Posterior cingulate gyrus (tissue), 11 donors: ENCODE results near the gene AP4M1.
"Not testable (repeated sequence)": the region's sequence is repeated elsewhere in the genome, so short reads cannot be mapped to it uniquely, and the experiment has no call there.

Experiments used
- DNase-seq, 10 donors: peaks; one replicate each; pipeline versions ENCODE4 v3.0.0 to v3.0.0-alpha.2; 2020 to 2021; ENCODE audit warnings: mixed read lengths in 3 of 10
- intact Hi-C: fragments of 100-400 bp; cut with DNase I; formaldehyde crosslinking; loops from one replicate; pipeline ENCODE4 v1.15.1; 2023

AP4M1 gene

DNA sequence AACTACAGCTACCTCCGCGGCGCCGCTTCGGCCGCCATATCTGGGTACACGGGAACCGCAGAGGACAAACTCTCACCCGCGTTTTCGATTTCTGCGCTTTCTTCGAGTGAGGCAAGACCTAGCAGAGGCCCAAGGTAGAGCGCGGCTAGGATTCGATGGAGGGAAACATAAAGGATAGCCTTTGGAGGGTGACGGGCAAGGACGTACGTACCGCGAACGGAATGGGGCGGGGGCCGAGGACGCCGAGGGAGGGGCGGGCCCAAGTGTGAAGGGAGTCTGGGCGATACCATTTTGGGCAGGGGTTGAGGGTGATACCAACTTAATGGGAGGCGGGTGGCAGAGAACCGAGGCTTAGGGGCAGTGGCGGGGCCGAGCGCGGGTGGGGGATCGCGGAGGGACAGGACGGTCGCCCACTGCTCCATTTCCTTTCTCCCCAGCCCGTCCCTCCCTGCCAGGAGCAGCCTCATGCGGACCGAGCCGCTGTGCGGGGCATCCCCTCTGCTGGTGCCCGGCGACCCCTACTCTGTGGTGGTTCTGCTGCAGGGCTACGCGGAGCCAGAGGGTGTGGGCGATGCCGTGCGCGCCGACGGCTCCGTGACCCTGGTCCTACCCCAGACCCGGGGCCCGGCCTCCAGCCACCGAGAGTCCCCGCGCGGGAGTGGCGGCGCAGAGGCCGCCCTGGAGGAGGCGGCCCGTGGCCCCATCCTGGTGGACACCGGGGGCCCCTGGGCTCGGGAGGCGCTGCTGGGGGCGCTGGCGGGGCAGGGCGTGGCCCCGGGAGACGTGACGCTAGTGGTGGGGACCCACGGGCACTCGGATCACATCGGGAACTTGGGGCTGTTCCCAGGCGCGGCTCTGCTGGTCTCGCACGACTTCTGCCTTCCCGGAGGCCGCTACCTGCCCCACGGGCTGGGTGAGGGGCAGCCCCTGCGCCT, 25.8 kb downstream of the AP4M1 start, which contains the start of gene MBLAC1:
TSS of gene MBLAC1 (plus strand) at position 37 of the 935 bp plus-strand sequence. CDS start at position 466, 429 bp downstream.
- DNase-seq, result peak; percentile 87 to 98 (median 92)
- intact Hi-C loops, result loop anchor here (2.0 kb wide), 1 partner anchor 26 kb away; the partner anchor contains the start of genes AP4M1 and MCM7

DNA sequence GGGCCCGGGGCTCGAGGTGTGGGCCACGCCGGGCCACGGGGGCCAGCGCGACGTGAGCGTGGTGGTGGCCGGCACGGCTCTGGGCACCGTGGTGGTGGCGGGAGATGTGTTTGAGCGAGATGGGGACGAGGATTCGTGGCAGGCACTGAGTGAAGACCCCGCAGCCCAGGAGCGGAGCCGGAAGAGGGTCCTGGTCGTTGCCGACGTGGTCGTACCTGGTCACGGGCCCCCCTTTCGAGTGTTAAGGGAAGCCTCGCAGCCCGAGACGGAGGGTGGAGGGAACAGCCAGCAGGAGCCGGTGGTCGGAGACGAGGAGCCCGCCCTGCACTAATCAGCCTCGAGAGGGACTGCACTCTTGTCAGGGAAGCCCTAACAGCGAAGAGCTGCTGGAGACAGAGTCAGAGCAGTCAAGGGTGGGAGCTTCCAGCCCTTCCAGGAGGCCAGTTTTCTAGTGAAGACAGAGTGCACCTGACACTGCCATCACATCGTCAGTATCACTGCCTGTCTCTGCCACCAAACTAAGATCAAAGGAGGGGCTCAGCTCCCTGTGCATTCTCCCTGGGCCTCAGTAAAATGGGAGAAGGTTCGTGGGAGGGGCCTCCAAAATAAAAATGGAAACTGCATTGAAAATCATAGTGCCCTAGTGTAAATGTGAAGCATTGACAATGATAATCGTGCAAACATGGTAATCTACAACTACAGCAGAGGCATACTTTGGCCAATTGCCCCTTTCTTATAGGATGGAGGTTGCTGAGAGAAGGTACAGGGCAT, 26.6 kb downstream of the AP4M1 start:
- peak in 5 of 10 donors; percentile 11 to 87 (median 75) for DNase-seq

DNA sequence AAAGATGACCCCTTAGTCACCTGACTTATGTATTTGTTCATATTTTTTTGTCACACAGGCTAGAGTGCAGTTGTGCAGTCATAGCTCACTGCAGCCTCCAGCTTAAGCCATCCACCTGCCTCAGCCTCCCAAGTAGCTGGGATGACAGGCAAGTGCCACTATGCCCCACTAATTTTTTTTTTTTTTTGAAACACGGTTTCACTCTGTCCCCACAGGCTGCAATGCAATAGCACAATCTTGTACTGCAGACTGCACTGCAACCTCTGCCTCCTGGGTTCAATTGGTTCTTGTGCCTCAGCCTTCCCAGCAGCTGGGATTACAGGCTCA, 27.2 kb downstream of the AP4M1 start:
- intact Hi-C loops, result no loop called here
- peak in 3 of 10 donors; percentile 3 to 39 (median 16) for DNase-seq

More for the DNA sequence above, 26.6 kb downstream of the AP4M1 start:
- intact Hi-C loops, result loop anchor here (2.0 kb wide), 1 partner anchor 27 kb away; the partner anchor contains the start of genes AP4M1 and MCM7

DNA sequence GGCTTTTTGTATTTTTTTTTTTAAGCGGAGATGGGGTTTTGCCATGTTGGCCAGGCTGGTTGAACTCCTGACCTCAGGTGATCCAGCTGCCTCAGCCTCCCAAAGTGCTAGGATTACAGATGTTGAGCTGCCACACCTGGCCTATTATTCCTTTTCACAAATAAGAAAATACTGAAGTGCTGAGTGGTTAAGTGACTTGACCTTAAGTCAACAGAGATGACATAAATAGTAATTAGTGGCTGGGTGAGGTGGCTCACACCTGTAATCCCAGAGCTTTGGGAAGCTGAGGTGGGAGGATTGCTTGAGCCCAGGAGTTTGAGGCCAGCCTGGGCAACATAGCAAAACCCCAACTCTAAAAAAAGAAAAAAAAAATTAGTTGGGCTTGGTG, 28.8 kb downstream of the AP4M1 start:
- intact Hi-C loops, result loop anchor here (10.0 kb wide), 1 partner anchor 85 kb away; the partner anchor contains the start of gene PVRIG
- DNase-seq, result peak in 2 of 10 donors; percentile 2 to 3

DNA sequence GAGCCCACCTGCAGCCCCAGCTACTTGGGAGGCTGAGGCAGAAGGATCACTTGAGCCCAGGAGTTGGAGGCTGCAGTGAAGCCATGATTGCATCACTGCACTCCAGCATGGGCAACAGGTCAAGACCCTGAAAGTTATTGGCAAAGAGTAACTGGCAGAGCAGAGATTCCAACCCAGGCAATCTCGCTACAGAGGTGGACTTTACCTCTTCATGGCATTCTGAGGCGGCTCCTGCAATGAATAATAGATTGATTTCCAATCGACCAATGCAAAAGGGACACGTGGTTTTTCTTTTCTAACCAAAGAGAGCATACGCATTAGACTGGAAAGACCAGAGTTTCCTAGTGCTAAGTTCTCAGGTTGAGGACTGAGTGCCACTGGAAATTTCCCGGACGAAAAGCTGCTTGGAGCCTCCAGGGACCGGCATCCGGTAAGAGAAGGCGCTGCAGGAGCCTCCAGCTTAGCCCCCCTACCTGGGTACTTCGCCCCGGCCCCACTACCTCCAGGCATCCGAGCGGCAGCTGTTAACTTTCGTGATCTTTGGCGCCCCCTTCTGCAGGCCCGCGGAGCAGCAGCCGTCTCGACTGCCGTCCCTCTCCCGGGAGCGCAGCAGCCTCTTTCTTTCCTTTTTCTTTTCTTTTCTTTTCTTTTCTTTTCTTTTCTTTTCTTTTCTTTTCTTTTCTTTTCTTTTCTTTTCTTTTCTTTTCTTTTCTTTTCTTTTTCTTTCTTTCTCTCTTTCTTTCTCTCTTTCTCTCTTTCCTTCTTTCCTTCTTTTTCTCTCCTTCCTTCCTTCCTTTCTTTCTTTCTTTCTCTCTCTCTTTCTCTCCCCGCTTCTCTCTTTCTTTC, 29.4 kb downstream of the AP4M1 start:
- intact Hi-C loops, result loop anchor here (10.0 kb wide), 1 partner anchor 84 kb away; the partner anchor contains the start of gene PVRIG
- peak; percentile 56 to 96 (median 86) for DNase-seq

DNA sequence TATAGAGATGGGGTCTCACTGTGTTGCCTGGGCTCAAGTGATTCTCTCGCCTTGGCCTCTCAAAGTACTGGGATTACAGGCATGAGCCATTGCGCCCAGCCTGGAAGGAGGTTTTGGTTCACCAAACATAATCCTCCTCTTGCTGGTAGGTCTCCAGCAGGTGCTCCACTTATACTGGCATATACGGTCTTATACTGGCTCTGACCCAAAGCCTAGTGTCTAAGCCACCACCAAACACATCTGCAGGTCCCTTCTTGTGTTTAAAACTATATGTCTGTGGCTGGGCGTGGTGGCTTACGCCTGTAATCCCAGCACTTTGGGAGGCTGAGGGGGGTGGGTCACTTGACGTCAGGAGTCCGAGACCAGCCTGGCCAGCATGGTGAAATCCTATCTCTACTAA, 30.7 kb downstream of the AP4M1 start:
- intact Hi-C loops, result loop anchor here (10.0 kb wide), 1 partner anchor 83 kb away; the partner anchor contains the start of gene PVRIG

DNA sequence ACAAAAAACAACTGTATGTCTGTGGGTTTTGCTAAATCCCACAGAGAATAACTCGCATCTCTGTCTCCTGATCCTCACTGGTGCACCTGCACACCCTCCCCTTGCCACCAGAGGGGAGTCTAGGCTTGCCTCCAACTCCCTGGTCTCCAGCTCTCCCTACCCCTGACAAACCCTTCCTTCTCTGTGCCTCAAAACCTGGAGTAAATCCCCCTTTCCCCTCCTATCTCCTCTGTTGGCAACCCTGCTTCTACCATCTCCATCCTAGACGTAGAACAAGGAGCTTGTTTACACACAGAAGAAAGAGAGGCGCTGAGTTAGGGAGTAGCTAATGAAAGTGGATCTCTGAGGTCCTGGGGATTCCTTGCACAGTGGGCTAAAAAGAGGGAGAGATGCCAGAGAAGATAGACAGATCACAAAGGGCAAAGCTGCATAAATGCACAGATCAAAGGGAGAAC, 31.3 kb downstream of the AP4M1 start:
- DNase-seq, result peak in 8 of 10 donors; percentile 25 to 94 (median 51)
- intact Hi-C loops, result loop anchor here (10.0 kb wide), 1 partner anchor 82 kb away; the partner anchor contains the start of gene PVRIG

More for the DNA sequence above, 30.7 kb downstream of the AP4M1 start:
- peak in 2 of 10 donors; percentile 8 to 22 for DNase-seq

DNA sequence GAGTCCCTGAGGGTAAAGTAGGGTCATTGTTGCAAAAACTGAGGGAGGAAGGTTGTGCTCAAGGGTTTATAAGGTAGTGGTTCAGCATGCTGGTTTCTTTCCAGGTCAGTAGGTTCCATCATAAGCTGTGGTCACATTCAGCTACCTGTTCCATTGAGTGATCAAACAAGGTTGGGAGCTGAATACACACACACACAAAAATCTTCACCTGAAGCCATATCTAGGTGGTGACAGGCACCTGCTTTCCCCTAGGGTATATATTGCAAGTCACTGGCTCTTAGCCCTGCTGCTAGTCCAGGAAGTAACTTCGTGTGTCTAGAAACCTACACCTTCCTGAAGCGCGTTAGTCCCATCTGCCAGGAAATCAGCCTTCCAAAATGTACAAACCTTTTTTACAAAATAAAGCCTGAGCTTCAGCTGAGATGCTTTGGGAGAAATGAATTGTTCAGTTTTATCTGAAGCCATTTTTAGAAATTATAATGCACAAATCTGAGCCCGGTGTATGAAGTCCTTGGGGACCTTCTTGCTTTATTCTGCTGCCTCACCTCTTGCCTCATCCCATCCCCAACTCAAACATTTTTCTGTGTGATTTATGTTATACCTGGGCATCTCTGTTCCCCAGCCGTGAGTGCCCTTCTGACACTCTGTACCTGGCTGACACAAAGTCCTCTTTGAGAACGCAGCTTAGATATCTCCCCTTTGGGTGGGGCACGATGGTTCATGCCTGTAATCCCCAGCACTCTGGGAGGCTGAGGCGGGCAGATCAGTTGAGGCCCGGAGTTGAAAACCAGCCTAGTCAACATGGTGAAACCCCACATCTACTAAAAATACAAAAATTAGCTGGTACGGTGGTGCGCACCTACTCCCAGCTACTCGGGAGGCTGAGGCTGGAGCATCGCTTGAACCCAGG, 36.7 kb downstream of the AP4M1 start:
- intact Hi-C loops, result loop anchor here (10.0 kb wide), 1 partner anchor 77 kb away; the partner anchor contains the start of gene PVRIG
- peak in 2 of 10 donors; percentile 18 to 50 for DNase-seq

DNA sequence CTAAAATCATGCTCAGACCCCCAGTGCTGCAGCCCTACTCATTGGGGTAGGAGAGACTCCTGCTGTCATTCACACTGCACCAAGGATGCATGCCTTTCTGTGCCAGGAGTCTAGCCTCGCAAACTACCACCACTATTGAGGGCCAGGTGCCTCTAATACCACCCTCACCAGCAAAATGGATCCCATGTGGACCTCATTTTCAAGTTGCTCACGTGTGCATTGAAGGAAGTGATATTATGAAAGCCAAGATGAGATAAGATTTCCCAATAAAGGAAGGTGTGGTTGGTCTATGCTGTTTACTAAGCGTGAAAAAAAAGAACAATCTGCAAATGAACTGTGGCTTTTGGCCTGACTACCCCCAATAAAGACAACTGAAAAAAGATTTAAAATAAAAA, 40.1 kb downstream of the AP4M1 start:
- intact Hi-C loops, result no loop called here
- DNase-seq, result peak in 1 of 10 donors; percentile 38

DNA sequence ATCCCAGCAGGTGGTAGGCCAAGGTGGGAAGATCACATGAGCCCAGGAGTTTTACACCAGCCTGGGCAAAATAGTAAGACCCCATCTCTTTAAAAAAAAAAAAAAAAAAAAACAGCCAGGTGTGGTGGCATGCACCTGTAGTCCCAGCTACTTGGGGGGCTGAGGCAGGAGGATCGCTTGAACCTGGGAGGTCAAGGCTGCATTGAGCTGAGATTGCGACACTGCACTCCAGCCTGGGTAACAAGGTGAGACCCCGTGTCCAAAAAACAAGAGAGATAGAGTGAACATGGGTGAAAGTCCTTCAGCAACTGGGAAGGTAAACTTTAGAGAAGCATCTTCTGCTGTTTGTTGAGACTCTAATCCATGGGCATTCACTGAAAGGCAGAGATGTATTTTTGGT, 41.0 kb downstream of the AP4M1 start:
- intact Hi-C loops, result no loop called here
- DNase-seq, result peak in 2 of 10 donors; percentile 7 to 10

DNA sequence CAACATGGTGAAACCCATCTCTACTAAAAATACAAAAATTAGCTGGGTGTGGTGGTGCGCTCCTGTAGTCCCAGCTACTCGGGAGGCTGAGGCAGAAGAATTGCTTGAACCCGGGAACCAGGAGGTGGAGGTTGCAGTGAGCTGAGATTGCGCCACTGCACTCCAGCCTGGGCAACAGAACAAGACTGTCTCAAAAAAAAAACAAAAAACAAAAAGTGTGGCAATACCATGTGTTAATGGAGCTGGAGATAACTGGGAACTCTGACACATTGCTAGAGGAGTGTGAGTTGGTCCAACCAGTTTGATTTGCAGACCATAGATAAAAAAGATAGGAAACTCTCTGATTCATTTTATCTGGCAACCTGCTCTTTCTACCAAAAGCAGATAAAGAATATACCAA, 44.9 kb downstream of the AP4M1 start:
- intact Hi-C loops, DNase-seq: not testable (repeated sequence)

DNA sequence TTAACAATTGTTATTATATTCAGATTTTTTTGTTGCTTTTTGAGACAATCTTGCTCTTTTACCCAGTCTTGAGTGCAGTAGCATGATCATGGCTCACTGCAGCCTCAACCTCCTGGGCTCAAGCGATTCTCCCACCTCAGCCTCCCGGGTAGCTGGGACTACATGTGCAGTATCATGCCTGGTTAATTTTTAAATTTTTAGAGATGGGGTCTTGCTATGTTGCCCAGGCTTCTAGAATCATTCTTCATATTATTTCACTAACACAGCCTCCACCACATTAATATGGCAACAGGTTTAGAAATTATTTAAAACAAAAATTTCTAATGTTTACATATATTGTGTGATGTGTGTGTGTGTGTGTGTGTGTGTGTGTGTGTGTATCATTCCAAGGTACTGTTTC, 45.8 kb downstream of the AP4M1 start:
- peak in 2 of 10 donors; percentile 2 to 14 for DNase-seq
- intact Hi-C loops, result no loop called here

DNA sequence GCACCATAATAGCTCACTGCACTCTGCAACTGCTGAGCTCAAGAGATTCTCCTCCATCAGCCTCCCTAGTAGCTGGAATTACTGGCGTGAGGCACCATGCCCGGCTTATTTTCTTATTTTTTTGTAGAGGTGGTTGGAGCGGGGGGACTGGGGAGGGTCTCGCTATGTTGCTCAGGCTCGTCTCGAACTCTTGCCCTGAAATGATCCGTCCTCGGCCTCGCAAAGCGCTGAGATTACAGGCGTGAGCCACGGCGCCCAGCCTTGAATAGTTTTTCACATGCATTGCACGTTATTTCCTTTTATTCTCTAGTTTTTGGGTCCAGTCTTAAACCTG, 46.7 kb downstream of the AP4M1 start:
- intact Hi-C loops, result no loop called here
- DNase-seq, result no peak

DNA sequence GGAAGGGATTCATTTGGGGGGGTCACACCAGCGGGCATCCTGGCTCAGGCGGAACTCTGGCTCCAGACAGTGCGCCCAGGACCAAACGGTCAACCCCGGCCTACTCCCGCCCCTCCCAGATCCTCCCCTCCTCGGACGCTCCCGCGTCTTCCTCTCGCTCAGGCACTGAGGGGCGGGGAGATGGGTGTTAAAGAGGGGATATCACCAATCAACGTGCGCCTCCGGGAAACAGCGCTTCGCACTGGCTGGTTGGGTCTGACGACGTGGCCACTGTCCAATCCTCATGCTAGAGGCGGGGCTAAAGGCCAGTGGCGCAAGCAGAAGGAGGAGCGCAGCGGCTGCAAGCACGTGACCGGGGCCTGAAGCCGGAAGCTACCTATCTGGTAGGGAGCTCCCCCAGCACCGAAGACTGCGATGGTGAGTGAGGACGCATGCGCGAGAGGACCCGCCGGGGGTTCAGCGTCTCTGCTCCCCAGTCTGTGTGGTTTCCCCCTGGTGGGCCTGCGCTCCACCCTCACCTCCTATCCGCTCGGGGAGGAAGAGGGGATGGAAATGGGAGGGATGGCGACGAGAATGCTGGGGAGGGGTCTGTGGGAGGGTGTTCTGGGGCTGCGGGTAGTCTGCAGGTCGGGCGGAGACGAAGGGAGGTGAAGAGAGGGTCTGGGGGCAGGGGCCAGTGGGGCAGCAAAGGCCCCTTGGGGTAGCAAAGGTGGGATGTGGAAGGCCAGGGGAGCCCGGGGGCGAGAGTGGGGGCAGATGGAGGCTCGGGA, 47.3 kb downstream of the AP4M1 start, which contains the start of gene LAMTOR4:
TSS of gene LAMTOR4 (plus strand) at position 360 of the 770 bp plus-strand sequence. CDS start at position 415, 55 bp downstream.
- peak; percentile 99 to 100 (median 99) for DNase-seq
- intact Hi-C loops, result no loop called here

DNA sequence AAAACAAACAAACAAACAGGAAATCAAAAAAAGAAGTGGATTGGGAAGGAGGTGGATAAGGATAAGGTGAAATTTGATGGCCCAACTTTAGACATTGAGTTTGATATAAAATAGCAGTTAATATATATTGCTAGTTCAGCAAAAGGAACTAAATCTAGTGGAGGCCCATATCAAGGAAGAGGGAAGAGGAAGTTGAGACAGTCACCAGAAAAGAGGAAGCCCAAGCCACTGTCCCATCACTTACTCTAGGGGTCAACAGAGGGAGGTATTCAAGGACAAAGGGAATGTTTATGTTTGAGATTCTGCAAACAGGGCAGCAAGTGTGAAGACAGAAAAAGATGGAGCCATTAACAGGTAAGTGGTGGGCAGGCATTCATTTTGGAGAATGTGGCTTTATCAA, 51.0 kb downstream of the AP4M1 start:
- DNase-seq, result no peak
- intact Hi-C loops, result no loop called here

DNA sequence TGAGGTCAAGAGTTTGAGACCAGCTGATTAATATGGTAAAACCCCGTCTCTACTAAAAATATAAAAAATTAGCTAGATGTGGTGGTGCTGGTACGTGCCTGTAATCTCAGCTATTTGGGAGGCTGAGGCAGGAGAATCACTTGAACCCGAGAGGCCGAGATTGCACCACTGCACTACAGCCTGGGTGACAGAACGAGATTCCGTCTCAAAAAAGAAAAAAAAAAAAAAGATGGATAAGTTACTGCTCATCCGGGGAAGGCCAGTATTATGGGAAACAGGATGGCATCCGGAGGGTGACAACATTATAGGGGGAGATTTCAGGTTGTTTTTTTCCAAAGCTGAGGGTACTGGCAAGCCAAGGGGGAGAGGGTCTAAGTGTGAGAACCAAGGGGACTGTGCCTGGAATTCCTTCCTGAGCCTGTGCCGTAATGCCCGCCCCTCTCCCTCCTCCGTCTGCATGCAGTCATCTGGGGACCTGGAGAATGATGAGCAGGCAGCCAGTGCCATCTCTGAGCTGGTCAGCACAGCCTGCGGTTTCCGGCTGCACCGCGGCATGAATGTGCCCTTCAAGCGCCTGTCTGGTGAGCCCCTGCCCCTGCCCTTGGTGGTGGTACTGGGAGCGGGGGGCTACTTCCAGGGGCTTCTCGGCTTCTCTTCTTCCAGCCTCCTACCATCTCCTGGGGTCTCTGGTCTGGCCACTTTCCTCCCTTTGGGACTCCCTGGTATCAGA, 51.7 kb downstream of the AP4M1 start:
- peak in 1 of 10 donors; percentile 67 for DNase-seq
- intact Hi-C loops, result no loop called here
